ENCODE data around the gene SYNGAP1. TPM values are rescaled to one million over a fixed set of nuclear protein-coding genes. Genes with fewer than 3 reads are reported as not detected.

The SYNGAP1 gene
- total and polyA plus RNA-seq, 9 of the 15 experiments (the other 6 are each of a cell fraction or from before 2014, with no cell fraction given), result 0.01 to 22.8 (median 3.2) TPM

GRCh38 chr6:33424855-33425667 lies 5.2 kb downstream of the SYNGAP1 start (continued):
- peak; percentile 59 for TF ChIP-seq ELF4 (CRISPR knock-in tag; IDR thresholded peaks at IDR 0.05)
- peak; percentile 69 for TF ChIP-seq GATA2 (CRISPR knock-in tag; IDR thresholded peaks at IDR 0.05)
- TF ChIP-seq MYNN (IDR thresholded peaks at IDR 0.05), result 0 out of 2 replicates have a peak, but pooled peaks have one; percentile 4
- TF ChIP-seq MYNN (CRISPR knock-in tag; IDR thresholded peaks at IDR 0.05), result no peak
- peak; percentile 83 for TF ChIP-seq ZEB2 (IDR thresholded peaks at IDR 0.05)
- TF ChIP-seq RBBP5 (IDR thresholded peaks at IDR 0.05; ENCODE audit: borderline replicate concordance, insufficient read depth, low read length, poor library complexity, severe bottlenecking), result peak; percentile 65
- no peak for TF ChIP-seq ZFP91 (CRISPR knock-in tag; IDR thresholded peaks at IDR 0.05)
- TF ChIP-seq FOXK2 (conservative IDR thresholded peaks at IDR 0.05 in 1 of 2, IDR thresholded peaks at IDR 0.05 in 1 of 2; ENCODE audit: low read depth in 2 of 2), result peak in 1 of 2 experiments; percentile 53; a peak in 1 of 4 replicates
- TF ChIP-seq ZSCAN32 (CRISPR knock-in tag; IDR thresholded peaks at IDR 0.05), result no peak
- TF ChIP-seq ATF1 (CRISPR knock-in tag; IDR thresholded peaks at IDR 0.05), result no peak
- TF ChIP-seq ATF1 (tag; IDR thresholded peaks at IDR 0.05), result 0 out of 2 replicates have a peak, but pooled peaks have one; percentile 14
- TF ChIP-seq KAT7 (CRISPR knock-in tag; IDR thresholded peaks at IDR 0.05; ENCODE audit: borderline replicate concordance), result peak; percentile 73; the same call in 1 of the 2 replicates
- TF ChIP-seq ETV1 (tag; conservative IDR thresholded peaks at IDR 0.05; ENCODE audit: low read depth), result peak; percentile 15; the same call in 1 of the 2 replicates
- TF ChIP-seq FOXM1 (IDR thresholded peaks at IDR 0.05; ENCODE audit: low read depth), result 0 out of 2 replicates have a peak, but pooled peaks have one; percentile 10
- no peak for TF ChIP-seq FOXM1 (CRISPR knock-in tag; IDR thresholded peaks at IDR 0.05; ENCODE audit: low read depth)
- peak; percentile 52; the same call in 1 of the 2 replicates for TF ChIP-seq PHF8 (IDR thresholded peaks at IDR 0.05; ENCODE audit: borderline replicate concordance, low read length)
- TF ChIP-seq PKNOX1 (IDR thresholded peaks at IDR 0.05), result peak; percentile 35
- TF ChIP-seq ZSCAN29 (IDR thresholded peaks at IDR 0.05), result 0 out of 2 replicates have a peak, but pooled peaks have one; percentile 45
- TF ChIP-seq RBM22 (IDR thresholded peaks at IDR 0.05; ENCODE audit: low read depth, low read length, poor library complexity, severe bottlenecking), result no peak
- TF ChIP-seq NCOR1 (IDR thresholded peaks at IDR 0.05), result peak; percentile 74
- TF ChIP-seq ZNF785 (CRISPR knock-in tag; IDR thresholded peaks at IDR 0.05), result no peak
- peak; percentile 50; the same call in 1 of the 2 replicates for TF ChIP-seq GATAD2A (IDR thresholded peaks at IDR 0.05)
- TF ChIP-seq MLLT1 (IDR thresholded peaks at IDR 0.05), result peak in 1 of 2 experiments; percentile 81; a peak in 2 of 4 replicates
- TF ChIP-seq MIER1 (IDR thresholded peaks at IDR 0.05; ENCODE audit: low read depth), result peak; percentile 72; the same call in 1 of the 2 replicates
- peak; percentile 81 for TF ChIP-seq MTA1 (IDR thresholded peaks at IDR 0.05; ENCODE audit: borderline replicate concordance)
- TF ChIP-seq ARHGAP35 (IDR thresholded peaks at IDR 0.05; ENCODE audit: partially characterized antibody), result peak; percentile 37
- TF ChIP-seq PML (IDR thresholded peaks at IDR 0.05; ENCODE audit: low read length), result peak; percentile 41; the same call in 1 of the 2 replicates
- TF ChIP-seq CBFA2T2 (conservative IDR thresholded peaks at IDR 0.05), result peak; percentile 77
